Stimulated activated naive CD4-positive, alpha-beta T cell (primary cell): ENCODE data around the gene SIMC1.
A peak's percentile ranks its signal among the peaks of the same experiment; 100 is the strongest.
"Not testable (repeated sequence)": the region's sequence is repeated elsewhere in the genome, so short reads cannot be mapped to it uniquely, and the experiment has no call there.

Experiments
- DNase-seq, 6 experiments: peaks; one replicate each; lab custom pipeline; 2025; lab: John Stamatoyannopoulos, UW

Gene SIMC1

GRCh38 chr5:176290057-176290840 lies 52.0 kb downstream of the SIMC1 start:
- not testable (repeated sequence) for DNase-seq

GRCh38 chr5:176305356-176305755 lies 67.1 kb downstream of the SIMC1 start:
- not testable (repeated sequence) for DNase-seq

GRCh38 chr5:176317534-176318374 lies 79.5 kb downstream of the SIMC1 start:
- no peak for DNase-seq

- no peak for DNase-seq
Measured at GRCh38 chr5:176319827-176320554, 81.8 kb downstream of the SIMC1 start.

- DNase-seq = no peak
Measured at GRCh38 chr5:176320577-176320976, 82.4 kb downstream of the SIMC1 start.

- no peak for DNase-seq
Measured at GRCh38 chr5:176334031-176334770, 96.0 kb downstream of the SIMC1 start.

GRCh38 chr5:176337913-176338312 lies 99.7 kb downstream of the SIMC1 start:
- no peak for DNase-seq

- no peak for DNase-seq
Measured at GRCh38 chr5:176339304-176339703, 101.1 kb downstream of the SIMC1 start.

- DNase-seq = no peak
Measured at GRCh38 chr5:176341325-176342157, 103.3 kb downstream of the SIMC1 start.

- DNase-seq = no peak
Measured at GRCh38 chr5:176342158-176342483, 103.9 kb downstream of the SIMC1 start.

GRCh38 chr5:176342766-176343458 lies 104.7 kb downstream of the SIMC1 start:
- no peak for DNase-seq

- no peak for DNase-seq
Measured at GRCh38 chr5:176350416-176350815, 112.2 kb downstream of the SIMC1 start.

- no peak for DNase-seq
Measured at GRCh38 chr5:176352116-176352878, 114.1 kb downstream of the SIMC1 start.

- DNase-seq = no peak
Measured at GRCh38 chr5:176353533-176353932, 115.3 kb downstream of the SIMC1 start.

- DNase-seq = no peak
Measured at GRCh38 chr5:176355400-176356178, 117.4 kb downstream of the SIMC1 start.

- DNase-seq = no peak
Measured at GRCh38 chr5:176356179-176356566, 117.9 kb downstream of the SIMC1 start.

- no peak for DNase-seq
Measured at GRCh38 chr5:176359658-176360057, 121.4 kb downstream of the SIMC1 start.

- DNase-seq = peak in 1 of 6 experiments; percentile 43
Measured at GRCh38 chr5:176360894-176361436, 122.7 kb downstream of the SIMC1 start.
